ENCODE data around the gene SLC5A3.

Gene SLC5A3

DNA sequence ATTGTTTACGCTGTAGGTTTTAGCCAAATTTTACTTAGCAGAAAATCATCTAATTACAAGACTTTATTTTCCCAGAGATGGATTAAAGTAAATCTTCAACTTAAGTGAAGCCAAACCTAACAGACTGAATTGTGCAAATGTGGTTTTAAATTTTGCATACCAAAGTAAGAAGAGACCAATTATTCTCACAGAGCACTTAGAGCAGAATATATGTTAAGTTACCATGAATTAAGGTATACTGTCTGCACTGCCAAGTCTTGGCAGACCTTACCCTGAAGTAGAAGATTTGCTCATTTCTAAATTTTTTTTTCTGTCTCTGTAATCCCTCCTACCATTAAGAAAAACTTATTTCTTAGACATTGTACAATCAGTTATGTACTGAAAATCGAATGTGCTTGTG is 24.1 kb downstream of the SLC5A3 start (continued):
- TF ChIP-seq, protein P1, sequence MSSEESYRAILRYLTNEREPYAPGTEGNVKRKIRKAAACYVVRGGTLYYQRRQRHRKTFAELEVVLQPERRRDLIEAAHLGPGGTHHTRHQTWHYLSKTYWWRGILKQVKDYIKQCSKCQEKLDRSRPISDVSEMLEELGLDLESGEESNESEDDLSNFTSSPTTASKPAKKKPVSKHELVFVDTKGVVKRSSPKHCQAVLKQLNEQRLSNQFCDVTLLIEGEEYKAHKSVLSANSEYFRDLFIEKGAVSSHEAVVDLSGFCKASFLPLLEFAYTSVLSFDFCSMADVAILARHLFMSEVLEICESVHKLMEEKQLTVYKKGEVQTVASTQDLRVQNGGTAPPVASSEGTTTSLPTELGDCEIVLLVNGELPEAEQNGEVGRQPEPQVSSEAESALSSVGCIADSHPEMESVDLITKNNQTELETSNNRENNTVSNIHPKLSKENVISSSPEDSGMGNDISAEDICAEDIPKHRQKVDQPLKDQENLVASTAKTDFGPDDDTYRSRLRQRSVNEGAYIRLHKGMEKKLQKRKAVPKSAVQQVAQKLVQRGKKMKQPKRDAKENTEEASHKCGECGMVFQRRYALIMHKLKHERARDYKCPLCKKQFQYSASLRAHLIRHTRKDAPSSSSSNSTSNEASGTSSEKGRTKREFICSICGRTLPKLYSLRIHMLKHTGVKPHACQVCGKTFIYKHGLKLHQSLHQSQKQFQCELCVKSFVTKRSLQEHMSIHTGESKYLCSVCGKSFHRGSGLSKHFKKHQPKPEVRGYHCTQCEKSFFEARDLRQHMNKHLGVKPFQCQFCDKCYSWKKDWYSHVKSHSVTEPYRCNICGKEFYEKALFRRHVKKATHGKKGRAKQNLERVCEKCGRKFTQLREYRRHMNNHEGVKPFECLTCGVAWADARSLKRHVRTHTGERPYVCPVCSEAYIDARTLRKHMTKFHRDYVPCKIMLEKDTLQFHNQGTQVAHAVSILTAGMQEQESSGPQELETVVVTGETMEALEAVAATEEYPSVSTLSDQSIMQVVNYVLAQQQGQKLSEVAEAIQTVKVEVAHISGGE (tag by site-specific recombination; conservative IDR thresholded peaks at IDR 0.05; ENCODE audit: low read depth), result no peak
- TF ChIP-seq ZNF660 (tag by site-specific recombination; IDR thresholded peaks at IDR 0.05) (no peak), ZXDB (tag by site-specific recombination; IDR thresholded peaks at IDR 0.05) (no peak), BCL11A (tag by site-specific recombination; IDR thresholded peaks at IDR 0.05; ENCODE audit: low read depth) (no peak), ZBTB8A (tag by site-specific recombination; IDR thresholded peaks at IDR 0.05) (no peak), ZNF350 (tag by site-specific recombination; IDR thresholded peaks at IDR 0.05) (no peak), ZNF19 (tag by site-specific recombination; IDR thresholded peaks at IDR 0.05; ENCODE audit: low read depth) (no peak), ZNF311 (tag by site-specific recombination; IDR thresholded peaks at IDR 0.05; ENCODE audit: borderline replicate concordance) (no peak), ZNF629 (tag by site-specific recombination; IDR thresholded peaks at IDR 0.05) (no peak), ZNF112 (tag by site-specific recombination; IDR thresholded peaks at IDR 0.05) (no peak)
- TF ChIP-seq, protein P2, sequence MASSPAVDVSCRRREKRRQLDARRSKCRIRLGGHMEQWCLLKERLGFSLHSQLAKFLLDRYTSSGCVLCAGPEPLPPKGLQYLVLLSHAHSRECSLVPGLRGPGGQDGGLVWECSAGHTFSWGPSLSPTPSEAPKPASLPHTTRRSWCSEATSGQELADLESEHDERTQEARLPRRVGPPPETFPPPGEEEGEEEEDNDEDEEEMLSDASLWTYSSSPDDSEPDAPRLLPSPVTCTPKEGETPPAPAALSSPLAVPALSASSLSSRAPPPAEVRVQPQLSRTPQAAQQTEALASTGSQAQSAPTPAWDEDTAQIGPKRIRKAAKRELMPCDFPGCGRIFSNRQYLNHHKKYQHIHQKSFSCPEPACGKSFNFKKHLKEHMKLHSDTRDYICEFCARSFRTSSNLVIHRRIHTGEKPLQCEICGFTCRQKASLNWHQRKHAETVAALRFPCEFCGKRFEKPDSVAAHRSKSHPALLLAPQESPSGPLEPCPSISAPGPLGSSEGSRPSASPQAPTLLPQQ (tag by site-specific recombination; IDR thresholded peaks at IDR 0.05), result no peak

DNA sequence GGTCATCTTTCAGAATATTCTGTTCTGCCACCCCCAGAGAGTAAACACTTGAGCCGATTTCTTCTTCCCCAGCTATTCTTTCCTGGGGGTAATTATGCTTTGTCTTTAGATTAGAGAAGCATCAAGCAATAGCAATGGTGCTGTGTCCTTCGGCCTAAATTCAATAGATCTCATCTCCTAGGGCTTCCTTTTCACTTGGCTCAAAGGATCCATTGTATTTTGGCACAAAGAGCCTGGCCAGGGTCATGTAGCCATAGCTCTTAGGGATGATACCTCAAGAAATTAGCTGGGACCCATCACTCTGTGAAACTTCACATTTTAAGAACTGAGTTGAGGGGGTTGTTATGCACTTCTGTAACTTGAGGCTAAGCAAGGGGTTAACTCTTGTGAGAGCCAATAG is 27.0 kb downstream of the SLC5A3 start:
- CTCF ChIA-PET, result interaction anchor here (1.0 to 6.8 kb wide), 2 partner anchors 9 to 33 kb away, joined by 3 to 32 read pairs; no protein-coding TSS in a partner anchor
- POLR2A ChIA-PET, result no interaction called here
- Histone ChIP-seq H3K4me1 (ENCODE audit: control insufficient read depth, insufficient read depth, low read length) (no peaks in the 10 kb centered on the region), H3K4me3 (ENCODE audit: low read depth, low read length) (no peak overlapping the region), H3K36me3 (ENCODE audit: control insufficient read depth in 2 of 2, insufficient read depth in 1 of 2, low read length in 2 of 2) (peaks cover 0 to 16% of the 10 kb centered on the region in 2 experiments; a peak in 1 of 3 replicates), H3K9me3 (ENCODE audit: control insufficient read depth, insufficient read depth, low read depth, low read length) (no peaks in the 10 kb centered on the region), H3K27ac (ENCODE audit: extremely low read depth, low read depth, low read length) (no peak overlapping the region)
- TF ChIP-seq YY2 (tag by site-specific recombination; IDR thresholded peaks at IDR 0.05) (no peak), ZNF140 (tag by site-specific recombination; IDR thresholded peaks at IDR 0.05) (no peak), ZNF426 (tag by site-specific recombination; IDR thresholded peaks at IDR 0.05) (no peak), ZNF394 (tag by site-specific recombination; IDR thresholded peaks at IDR 0.05; ENCODE audit: borderline replicate concordance) (no peak), GLI4 (tag by site-specific recombination; IDR thresholded peaks at IDR 0.05) (no peak)

DNA sequence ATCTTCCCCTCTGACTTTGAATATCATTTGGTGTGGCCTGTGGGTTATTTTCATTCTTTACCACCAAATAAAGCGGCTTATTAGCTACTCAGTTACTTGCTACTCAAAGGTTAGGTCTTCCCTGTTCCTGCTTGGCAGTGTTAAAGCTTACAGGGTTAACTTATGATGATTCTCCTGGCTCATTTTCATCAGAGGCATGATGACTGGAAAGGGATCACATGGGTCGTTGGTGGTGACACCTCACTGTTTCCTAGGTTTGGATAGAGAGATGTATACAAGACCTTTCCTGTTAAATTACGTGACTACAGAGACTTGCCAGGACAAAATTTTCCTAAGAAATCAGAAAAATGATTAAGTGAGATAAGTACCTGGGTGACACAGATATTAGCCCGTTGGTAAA is 27.4 kb downstream of the SLC5A3 start:
- no peaks in the 10 kb centered on the region for H3K4me1 ChIP-seq (ENCODE audit: control insufficient read depth, insufficient read depth, low read length)
- H3K9me3 ChIP-seq (ENCODE audit: control insufficient read depth, insufficient read depth, low read depth, low read length), result no peaks in the 10 kb centered on the region
- H3K36me3 ChIP-seq (ENCODE audit: control insufficient read depth in 2 of 2, insufficient read depth in 1 of 2, low read length in 2 of 2), result peaks cover 0 to 11% of the 10 kb centered on the region in 2 experiments; a peak in 1 of 3 replicates
- POLR2A ChIA-PET, result no interaction called here
- H3K27ac ChIP-seq (ENCODE audit: extremely low read depth, low read depth, low read length), result no peak overlapping the region
- CTCF ChIA-PET, result interaction anchor here (0.8 to 6.8 kb wide), 4 partner anchors 10 to 176 kb away, joined by 3 to 32 read pairs (median 3); no protein-coding TSS in a partner anchor
- H3K4me3 ChIP-seq (ENCODE audit: low read depth, low read length), result no peak overlapping the region
- TF ChIP-seq, protein P3, sequence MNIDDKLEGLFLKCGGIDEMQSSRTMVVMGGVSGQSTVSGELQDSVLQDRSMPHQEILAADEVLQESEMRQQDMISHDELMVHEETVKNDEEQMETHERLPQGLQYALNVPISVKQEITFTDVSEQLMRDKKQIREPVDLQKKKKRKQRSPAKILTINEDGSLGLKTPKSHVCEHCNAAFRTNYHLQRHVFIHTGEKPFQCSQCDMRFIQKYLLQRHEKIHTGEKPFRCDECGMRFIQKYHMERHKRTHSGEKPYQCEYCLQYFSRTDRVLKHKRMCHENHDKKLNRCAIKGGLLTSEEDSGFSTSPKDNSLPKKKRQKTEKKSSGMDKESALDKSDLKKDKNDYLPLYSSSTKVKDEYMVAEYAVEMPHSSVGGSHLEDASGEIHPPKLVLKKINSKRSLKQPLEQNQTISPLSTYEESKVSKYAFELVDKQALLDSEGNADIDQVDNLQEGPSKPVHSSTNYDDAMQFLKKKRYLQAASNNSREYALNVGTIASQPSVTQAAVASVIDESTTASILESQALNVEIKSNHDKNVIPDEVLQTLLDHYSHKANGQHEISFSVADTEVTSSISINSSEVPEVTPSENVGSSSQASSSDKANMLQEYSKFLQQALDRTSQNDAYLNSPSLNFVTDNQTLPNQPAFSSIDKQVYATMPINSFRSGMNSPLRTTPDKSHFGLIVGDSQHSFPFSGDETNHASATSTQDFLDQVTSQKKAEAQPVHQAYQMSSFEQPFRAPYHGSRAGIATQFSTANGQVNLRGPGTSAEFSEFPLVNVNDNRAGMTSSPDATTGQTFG (tag by site-specific recombination; IDR thresholded peaks at IDR 0.05; ENCODE audit: borderline replicate concordance), result no peak
- TF ChIP-seq RBAK (tag by site-specific recombination; IDR thresholded peaks at IDR 0.05) (no peak), SP3 (tag by site-specific recombination; IDR thresholded peaks at IDR 0.05) (no peak), ZNF677 (tag by site-specific recombination; IDR thresholded peaks at IDR 0.05) (no peak), MYNN (tag by site-specific recombination; IDR thresholded peaks at IDR 0.05; ENCODE audit: borderline replicate concordance) (no peak), ZFP69B (tag by site-specific recombination; IDR thresholded peaks at IDR 0.05) (no peak), EGR2 (tag by site-specific recombination; IDR thresholded peaks at IDR 0.05; ENCODE audit: low read depth) (no peak), SP2 (tag by site-specific recombination; IDR thresholded peaks at IDR 0.05) (no peak), ZNF37A (tag by site-specific recombination; IDR thresholded peaks at IDR 0.05) (no peak)
- TF ChIP-seq, protein P4, sequence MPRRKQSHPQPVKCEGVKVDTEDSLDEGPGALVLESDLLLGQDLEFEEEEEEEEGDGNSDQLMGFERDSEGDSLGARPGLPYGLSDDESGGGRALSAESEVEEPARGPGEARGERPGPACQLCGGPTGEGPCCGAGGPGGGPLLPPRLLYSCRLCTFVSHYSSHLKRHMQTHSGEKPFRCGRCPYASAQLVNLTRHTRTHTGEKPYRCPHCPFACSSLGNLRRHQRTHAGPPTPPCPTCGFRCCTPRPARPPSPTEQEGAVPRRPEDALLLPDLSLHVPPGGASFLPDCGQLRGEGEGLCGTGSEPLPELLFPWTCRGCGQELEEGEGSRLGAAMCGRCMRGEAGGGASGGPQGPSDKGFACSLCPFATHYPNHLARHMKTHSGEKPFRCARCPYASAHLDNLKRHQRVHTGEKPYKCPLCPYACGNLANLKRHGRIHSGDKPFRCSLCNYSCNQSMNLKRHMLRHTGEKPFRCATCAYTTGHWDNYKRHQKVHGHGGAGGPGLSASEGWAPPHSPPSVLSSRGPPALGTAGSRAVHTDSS (tag by site-specific recombination; IDR thresholded peaks at IDR 0.05), result no peak

Data from HEK293 (cell line).